Tibial nerve (tissue), 4 donors: ENCODE results near the gene RETSAT.

Experiments used
- EP300 ChIP-seq, 2 donors: sonication (generic); formaldehyde crosslinking; IDR thresholded peaks; one replicate each; pipeline ENCODE4 v1.6.1; 2017; ENCODE audit warnings: antibody characterized with exemption in 2 of 2, mild to moderate bottlenecking in 1 of 2
- POLR2A ChIP-seq, 2 donors: fragments of 450-650 bp; IDR thresholded peaks; one replicate each; pipeline ENCODE4 v1.6.1; 2017; ENCODE audit warnings: antibody characterized with exemption in 2 of 2, mild to moderate bottlenecking in 2 of 2, moderate library complexity in 2 of 2
- TF ChIP-seq, protein P1 (sequence below), 5 experiments: fragments of 200-600 bp in 3 of 5; fragments of 450-650 bp in 2 of 5; sonication (generic) in 3 of 5; IDR thresholded peaks; one replicate each; pipeline ENCODE4 v1.5.1; 2016 to 2019; ENCODE audit warnings: antibody characterized with exemption in 5 of 5, mild to moderate bottlenecking in 3 of 5, moderate library complexity in 2 of 5

DNA sequence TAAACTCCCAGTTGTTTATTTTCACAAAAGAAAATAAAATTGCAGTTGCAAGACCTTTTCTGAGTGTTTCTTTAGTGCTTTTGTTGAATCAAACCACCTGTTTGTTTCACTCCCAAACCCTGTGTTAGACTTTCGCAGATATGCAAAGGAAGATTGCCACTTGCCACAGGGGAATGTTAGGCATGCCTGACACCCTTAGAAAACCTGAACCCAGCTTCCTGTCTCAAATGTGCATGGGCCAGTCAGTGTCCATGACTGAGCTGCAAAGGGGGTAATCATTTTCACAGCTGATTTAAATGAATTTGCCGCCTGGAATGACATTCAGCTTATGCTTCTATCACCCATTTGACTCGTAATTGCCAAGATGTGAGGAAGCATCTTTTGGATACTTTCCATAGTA lies 44.0 kb downstream of the RETSAT start:
- TF ChIP-seq, protein P1, sequence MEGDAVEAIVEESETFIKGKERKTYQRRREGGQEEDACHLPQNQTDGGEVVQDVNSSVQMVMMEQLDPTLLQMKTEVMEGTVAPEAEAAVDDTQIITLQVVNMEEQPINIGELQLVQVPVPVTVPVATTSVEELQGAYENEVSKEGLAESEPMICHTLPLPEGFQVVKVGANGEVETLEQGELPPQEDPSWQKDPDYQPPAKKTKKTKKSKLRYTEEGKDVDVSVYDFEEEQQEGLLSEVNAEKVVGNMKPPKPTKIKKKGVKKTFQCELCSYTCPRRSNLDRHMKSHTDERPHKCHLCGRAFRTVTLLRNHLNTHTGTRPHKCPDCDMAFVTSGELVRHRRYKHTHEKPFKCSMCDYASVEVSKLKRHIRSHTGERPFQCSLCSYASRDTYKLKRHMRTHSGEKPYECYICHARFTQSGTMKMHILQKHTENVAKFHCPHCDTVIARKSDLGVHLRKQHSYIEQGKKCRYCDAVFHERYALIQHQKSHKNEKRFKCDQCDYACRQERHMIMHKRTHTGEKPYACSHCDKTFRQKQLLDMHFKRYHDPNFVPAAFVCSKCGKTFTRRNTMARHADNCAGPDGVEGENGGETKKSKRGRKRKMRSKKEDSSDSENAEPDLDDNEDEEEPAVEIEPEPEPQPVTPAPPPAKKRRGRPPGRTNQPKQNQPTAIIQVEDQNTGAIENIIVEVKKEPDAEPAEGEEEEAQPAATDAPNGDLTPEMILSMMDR (IDR thresholded peaks at IDR 0.05): no peak
- no peak for TF ChIP-seq POLR2A (IDR thresholded peaks at IDR 0.05)
- TF ChIP-seq EP300 (IDR thresholded peaks at IDR 0.05): no peak
